ENCODE data around the gene ZC3H8.
"Not testable (repeated sequence)": the region's sequence is repeated elsewhere in the genome, so short reads cannot be mapped to it uniquely, and the experiment has no call there.

DNA sequence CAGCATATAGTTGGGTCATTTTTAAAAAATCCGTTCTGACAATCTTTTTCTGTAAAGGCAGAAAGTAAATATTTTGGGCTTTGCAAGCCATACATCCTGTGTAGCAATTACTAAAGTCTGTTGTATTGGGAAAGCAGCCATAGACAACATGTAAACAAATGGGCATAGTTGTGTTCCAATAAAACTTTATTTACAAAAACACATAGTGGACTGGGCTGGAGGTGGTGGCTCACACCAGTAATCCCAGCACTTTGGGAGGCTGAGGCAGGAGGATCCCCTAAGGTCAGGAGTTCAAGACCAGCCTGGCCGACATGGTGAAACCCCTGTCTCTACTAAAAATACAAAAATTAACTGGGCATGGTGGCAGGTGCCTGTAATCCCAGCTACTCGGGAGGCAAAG, 46.9 kb downstream of the ZC3H8 start:
- TF ChIP-seq, protein P1, sequence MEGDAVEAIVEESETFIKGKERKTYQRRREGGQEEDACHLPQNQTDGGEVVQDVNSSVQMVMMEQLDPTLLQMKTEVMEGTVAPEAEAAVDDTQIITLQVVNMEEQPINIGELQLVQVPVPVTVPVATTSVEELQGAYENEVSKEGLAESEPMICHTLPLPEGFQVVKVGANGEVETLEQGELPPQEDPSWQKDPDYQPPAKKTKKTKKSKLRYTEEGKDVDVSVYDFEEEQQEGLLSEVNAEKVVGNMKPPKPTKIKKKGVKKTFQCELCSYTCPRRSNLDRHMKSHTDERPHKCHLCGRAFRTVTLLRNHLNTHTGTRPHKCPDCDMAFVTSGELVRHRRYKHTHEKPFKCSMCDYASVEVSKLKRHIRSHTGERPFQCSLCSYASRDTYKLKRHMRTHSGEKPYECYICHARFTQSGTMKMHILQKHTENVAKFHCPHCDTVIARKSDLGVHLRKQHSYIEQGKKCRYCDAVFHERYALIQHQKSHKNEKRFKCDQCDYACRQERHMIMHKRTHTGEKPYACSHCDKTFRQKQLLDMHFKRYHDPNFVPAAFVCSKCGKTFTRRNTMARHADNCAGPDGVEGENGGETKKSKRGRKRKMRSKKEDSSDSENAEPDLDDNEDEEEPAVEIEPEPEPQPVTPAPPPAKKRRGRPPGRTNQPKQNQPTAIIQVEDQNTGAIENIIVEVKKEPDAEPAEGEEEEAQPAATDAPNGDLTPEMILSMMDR (IDR thresholded peaks at IDR 0.05; ENCODE audit: borderline replicate concordance, extremely low read depth, low read length, poor library complexity, severe bottlenecking), result not testable (repeated sequence)
- not testable (repeated sequence) for TF ChIP-seq EZH2 (IDR thresholded peaks at IDR 0.05; ENCODE audit: borderline replicate concordance, low read depth, low read length, severe bottlenecking)
